Brain microvascular endothelial cell (primary cell): Measurements from ENCODE around the gene MYLK.

Experiments used
- DNase-seq: peaks from one replicate; pipeline ENCODE4 v3.0.0-alpha.2; 2020
- H3K27ac ChIP-seq: fragments of 250-450 bp; sonication (Bioruptor Pico); 2 replicates; pipeline ENCODE4 v1.5.1; 2020; ENCODE audit warnings: mild to moderate bottlenecking, moderate library complexity
- H3K27me3 ChIP-seq: fragments of 250-450 bp; sonication (Bioruptor Pico); replicated peaks from 2 replicates; pipeline ENCODE4 v1.5.1; 2020; ENCODE audit warnings: mild to moderate bottlenecking
- H3K36me3 ChIP-seq: fragments of 250-450 bp; sonication (Bioruptor Pico); replicated peaks from 2 replicates; pipeline ENCODE4 v1.5.1; 2020; ENCODE audit warnings: mild to moderate bottlenecking
- H3K4me3 ChIP-seq: 2 replicates; pipeline ENCODE4 v1.5.1; 2011; ENCODE audit warnings: low read depth, mild to moderate bottlenecking, control low read depth, low read length, moderate library complexity
- CTCF ChIP-seq: IDR thresholded peaks from 2 replicates; pipeline ENCODE4 v1.5.1; 2011; ENCODE audit warnings: low read depth, mild to moderate bottlenecking, moderate library complexity, low read length, control low read depth, inconsistent platforms; ENCODE audit errors: missing control alignments
- in situ Hi-C: cut with HindIII; loops from 2 replicates; pipeline ENCODE4 v1.10.0; 2017; ENCODE audit warnings: low sequenced_read_pairs, low pct_ligation_motif_present

The MYLK gene

DNA sequence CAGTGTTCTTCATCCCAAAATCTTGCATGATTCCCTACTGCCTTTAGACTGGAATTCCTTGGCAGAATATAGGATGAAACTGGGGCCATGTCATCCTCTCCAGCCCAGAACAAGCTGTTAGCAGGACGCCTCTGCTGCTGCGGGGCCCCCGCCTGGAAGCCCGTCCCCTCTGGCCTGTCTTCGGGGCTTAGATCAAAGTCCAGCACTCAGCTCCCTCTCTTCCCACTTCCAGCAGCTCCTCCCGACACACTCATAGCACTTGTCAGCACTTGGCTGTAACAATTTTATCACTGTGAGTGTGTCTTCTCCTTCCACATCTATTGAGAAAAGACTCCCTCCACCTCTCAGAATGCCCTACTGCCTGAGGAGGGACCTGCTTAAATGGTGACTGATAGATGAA lies 187.3 kb downstream of the MYLK start:
- Histone ChIP-seq H3K27ac (no peak overlapping the region), H3K4me3 (no peak overlapping the region), H3K36me3 (no peaks in the 10 kb centered on the region), H3K27me3 (no peaks in the 10 kb centered on the region)
- in situ Hi-C loops: no loop called here
- TF ChIP-seq CTCF: no peak
- DNase-seq: no peak

DNA sequence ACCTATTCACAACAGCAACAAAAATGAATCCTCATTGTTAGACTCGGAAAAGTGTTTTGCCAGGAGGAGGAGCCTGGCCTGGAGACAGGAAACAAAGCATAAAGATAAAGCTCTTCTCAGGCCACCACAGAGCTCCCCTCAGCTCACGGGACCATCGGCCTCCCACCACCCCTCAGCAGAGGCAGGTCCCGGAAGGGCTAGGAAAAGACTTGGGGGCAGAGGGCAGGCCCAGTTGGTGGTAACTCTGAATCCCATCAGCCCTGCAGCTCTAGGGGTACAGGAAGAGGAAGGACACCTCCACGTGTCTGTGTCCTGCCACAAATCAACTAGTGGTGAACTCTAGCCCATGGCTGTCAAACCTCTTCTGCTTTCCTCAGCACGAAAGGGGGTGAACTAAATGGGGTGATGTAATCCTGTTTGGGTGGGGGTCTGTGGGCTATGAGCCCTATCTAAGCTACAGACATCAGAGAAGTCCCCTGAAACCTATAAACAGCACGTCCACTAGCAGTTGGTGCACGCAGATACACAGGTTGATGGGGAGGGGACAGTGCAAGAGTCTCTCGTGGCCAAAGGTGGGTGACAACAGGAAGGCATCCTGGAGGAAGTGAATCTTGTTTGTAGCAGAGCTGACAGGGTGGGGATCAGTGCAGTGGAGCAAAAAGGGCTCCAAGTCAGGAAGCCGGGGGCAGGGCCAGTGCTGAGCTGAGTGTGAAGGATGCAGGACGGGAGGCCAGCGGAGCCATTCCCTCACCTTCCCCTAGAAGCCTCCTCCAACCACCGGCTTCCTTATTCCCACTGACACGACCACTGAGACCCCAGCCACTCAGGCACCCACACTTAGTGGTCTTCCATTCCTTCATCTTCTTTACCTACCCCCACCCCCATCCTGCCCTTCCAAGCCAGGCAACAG lies 188.1 kb downstream of the MYLK start:
- H3K27me3 ChIP-seq: no peaks in the 10 kb centered on the region
- no peak for DNase-seq
- no peak overlapping the region for H3K4me3 ChIP-seq
- peak overlapping the region; percentile 63 for H3K27ac ChIP-seq
- TF ChIP-seq CTCF: no peak
- in situ Hi-C loops: no loop called here
- no peaks in the 10 kb centered on the region for H3K36me3 ChIP-seq

GRCh38 chr3:123695152-123695551 lies 189.0 kb downstream of the MYLK start:
- DNase-seq: no peak
- TF ChIP-seq CTCF: no peak

GRCh38 chr3:123694366-123695087 lies 189.6 kb downstream of the MYLK start:
- in situ Hi-C loops: no loop called here
- H3K36me3 ChIP-seq: no peaks in the 10 kb centered on the region
- peak overlapping the region; percentile 63 for H3K27ac ChIP-seq
- TF ChIP-seq CTCF: no peak
- DNase-seq: no peak
- H3K4me3 ChIP-seq: no peak overlapping the region
- no peaks in the 10 kb centered on the region for H3K27me3 ChIP-seq

More at GRCh38 chr3:123695152-123695551, 189.0 kb downstream of the MYLK start:
- no peaks in the 10 kb centered on the region for H3K27me3 ChIP-seq
- peak overlapping the region; percentile 63 for H3K27ac ChIP-seq
- H3K4me3 ChIP-seq: no peak overlapping the region
- in situ Hi-C loops: no loop called here
- no peaks in the 10 kb centered on the region for H3K36me3 ChIP-seq

- Histone ChIP-seq H3K36me3 (no peaks in the 10 kb centered on the region), H3K27me3 (no peaks in the 10 kb centered on the region), H3K4me3 (no peak overlapping the region), H3K27ac (peak overlapping the region; percentile 63)
- in situ Hi-C loops: no loop called here
- no peak for TF ChIP-seq CTCF
- no peak for DNase-seq
These were observed 190.4 kb downstream of the MYLK start for GRCh38 chr3:123693584-123694190.
